Peyer's patch (tissue), 4 donors: ENCODE data around the gene PSMD13.

Experiments
- POLR2A ChIP-seq, 2 donors: fragments of 450-650 bp; IDR thresholded peaks; one replicate each; pipeline ENCODE4 v1.5.1; 2017; ENCODE audit warnings: antibody characterized with exemption in 2 of 2, mild to moderate bottlenecking in 2 of 2, moderate library complexity in 2 of 2
- TF ChIP-seq, protein P1 (sequence below), 6 experiments: fragments of 450-650 bp in 4 of 6; fragments of 200-600 bp in 2 of 6; sonication (generic) in 1 of 6; IDR thresholded peaks; one replicate each; pipeline ENCODE4 v1.5.1; 2017 to 2019; ENCODE audit warnings: antibody characterized with exemption in 6 of 6, mild to moderate bottlenecking in 3 of 6, moderate library complexity in 1 of 6

DNA sequence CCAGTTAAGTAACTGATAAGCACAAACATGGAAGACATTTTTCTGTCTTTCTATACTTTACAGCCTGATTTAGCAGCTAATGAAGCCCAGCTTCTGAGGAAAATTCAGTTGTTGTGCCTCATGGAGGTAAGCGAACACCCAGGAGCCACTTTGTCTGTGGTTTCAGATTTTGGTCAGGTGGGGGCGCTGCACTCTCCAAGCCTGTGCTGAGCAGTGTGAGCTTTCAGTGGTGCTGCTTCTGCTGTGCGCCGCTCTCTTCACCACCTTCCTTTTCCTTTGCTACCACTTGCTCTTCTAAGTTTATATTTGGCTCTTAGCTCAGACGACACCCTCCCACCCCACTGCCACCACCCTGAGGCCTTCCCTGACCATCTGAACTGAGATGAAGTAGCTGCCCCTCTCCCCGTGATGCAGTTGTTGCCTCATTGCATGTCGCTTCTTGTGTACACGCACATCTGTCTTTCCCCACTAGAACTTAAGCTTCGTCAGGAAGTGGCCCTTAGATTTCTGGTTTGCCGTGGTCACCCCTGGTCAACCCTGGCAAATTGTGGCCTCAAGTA, 14.0 kb downstream of the PSMD13 start:
- TF ChIP-seq, protein P1, sequence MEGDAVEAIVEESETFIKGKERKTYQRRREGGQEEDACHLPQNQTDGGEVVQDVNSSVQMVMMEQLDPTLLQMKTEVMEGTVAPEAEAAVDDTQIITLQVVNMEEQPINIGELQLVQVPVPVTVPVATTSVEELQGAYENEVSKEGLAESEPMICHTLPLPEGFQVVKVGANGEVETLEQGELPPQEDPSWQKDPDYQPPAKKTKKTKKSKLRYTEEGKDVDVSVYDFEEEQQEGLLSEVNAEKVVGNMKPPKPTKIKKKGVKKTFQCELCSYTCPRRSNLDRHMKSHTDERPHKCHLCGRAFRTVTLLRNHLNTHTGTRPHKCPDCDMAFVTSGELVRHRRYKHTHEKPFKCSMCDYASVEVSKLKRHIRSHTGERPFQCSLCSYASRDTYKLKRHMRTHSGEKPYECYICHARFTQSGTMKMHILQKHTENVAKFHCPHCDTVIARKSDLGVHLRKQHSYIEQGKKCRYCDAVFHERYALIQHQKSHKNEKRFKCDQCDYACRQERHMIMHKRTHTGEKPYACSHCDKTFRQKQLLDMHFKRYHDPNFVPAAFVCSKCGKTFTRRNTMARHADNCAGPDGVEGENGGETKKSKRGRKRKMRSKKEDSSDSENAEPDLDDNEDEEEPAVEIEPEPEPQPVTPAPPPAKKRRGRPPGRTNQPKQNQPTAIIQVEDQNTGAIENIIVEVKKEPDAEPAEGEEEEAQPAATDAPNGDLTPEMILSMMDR (IDR thresholded peaks at IDR 0.05), result peak; percentile 67 to 76 (median 74)
- TF ChIP-seq POLR2A (IDR thresholded peaks at IDR 0.05), result no peak
